Fibroblast of lung (primary cell): ENCODE data around the gene MPP3.

Experiments
- CTCF ChIP-seq, 2 donors: IDR thresholded peaks in 1 of 2; conservative IDR thresholded peaks in 1 of 2; 1 replicate in 1 of 2; 2 replicates in 1 of 2; pipeline ENCODE4 v1.5.1; 2011 to 2012; ENCODE audit warnings: low read length in 2 of 2, control low read depth in 1 of 2, inconsistent platforms in 1 of 2, low read depth in 1 of 2, mild to moderate bottlenecking in 1 of 2
- EZH2 ChIP-seq: IDR thresholded peaks from 2 replicates; pipeline ENCODE4 v1.5.1; 2012; ENCODE audit warnings: low read length, control low read depth, mild to moderate bottlenecking; ENCODE audit errors: missing control alignments

DNA sequence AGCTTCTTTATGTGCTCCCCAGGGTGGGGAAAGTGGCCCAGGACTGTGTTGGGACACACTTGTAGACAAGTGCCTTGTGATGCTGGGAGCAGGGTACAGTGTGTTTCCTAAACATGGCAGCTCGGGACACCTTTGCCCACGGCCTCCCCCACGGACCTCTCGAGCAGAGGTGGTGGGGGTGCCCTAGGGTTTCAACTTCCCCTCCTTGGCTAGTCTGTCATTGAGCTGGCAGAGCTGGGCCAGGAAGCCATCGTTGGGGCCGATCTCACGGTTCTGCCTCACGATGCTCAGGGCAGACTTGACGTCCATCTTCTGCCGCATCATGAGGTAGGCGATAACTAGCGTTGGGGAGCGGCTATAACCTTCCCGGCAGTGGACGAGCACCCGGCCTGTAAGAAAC is 63.5 kb downstream of the MPP3 start:
- TF ChIP-seq CTCF (conservative IDR thresholded peaks at IDR 0.05 in 1 of 2, IDR thresholded peaks at IDR 0.05 in 1 of 2; ENCODE audit: low read depth in 1 of 2, low read length in 2 of 2) (no peak), EZH2 (no peak)
